ENCODE measurements around the gene NKX2-1.

- TF ChIP-seq ZBTB7A (tag by site-specific recombination; IDR thresholded peaks at IDR 0.05; ENCODE audit: low read depth) (no peak), ZNF423 (tag by site-specific recombination; IDR thresholded peaks at IDR 0.05) (no peak), ZNF837 (tag by site-specific recombination; IDR thresholded peaks at IDR 0.05) (no peak), ZNF629 (tag by site-specific recombination; IDR thresholded peaks at IDR 0.05) (no peak), SETDB1 (IDR thresholded peaks at IDR 0.05; ENCODE audit: insufficient read length, low read length) (no peak), ZBTB8A (tag by site-specific recombination; IDR thresholded peaks at IDR 0.05) (no peak), ZNF785 (tag by site-specific recombination; IDR thresholded peaks at IDR 0.05) (no peak)
- TF ChIP-seq, protein P1, sequence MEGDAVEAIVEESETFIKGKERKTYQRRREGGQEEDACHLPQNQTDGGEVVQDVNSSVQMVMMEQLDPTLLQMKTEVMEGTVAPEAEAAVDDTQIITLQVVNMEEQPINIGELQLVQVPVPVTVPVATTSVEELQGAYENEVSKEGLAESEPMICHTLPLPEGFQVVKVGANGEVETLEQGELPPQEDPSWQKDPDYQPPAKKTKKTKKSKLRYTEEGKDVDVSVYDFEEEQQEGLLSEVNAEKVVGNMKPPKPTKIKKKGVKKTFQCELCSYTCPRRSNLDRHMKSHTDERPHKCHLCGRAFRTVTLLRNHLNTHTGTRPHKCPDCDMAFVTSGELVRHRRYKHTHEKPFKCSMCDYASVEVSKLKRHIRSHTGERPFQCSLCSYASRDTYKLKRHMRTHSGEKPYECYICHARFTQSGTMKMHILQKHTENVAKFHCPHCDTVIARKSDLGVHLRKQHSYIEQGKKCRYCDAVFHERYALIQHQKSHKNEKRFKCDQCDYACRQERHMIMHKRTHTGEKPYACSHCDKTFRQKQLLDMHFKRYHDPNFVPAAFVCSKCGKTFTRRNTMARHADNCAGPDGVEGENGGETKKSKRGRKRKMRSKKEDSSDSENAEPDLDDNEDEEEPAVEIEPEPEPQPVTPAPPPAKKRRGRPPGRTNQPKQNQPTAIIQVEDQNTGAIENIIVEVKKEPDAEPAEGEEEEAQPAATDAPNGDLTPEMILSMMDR (tag by site-specific recombination; IDR thresholded peaks at IDR 0.05): no peak
- TF ChIP-seq, protein P2, sequence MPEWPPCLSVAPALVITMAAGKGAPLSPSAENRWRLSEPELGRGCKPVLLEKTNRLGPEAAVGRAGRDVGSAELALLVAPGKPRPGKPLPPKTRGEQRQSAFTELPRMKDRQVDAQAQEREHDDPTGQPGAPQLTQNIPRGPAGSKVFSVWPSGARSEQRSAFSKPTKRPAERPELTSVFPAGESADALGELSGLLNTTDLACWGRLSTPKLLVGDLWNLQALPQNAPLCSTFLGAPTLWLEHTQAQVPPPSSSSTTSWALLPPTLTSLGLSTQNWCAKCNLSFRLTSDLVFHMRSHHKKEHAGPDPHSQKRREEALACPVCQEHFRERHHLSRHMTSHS (tag by site-specific recombination; IDR thresholded peaks at IDR 0.05): no peak
These were observed 3.9 kb downstream of the NKX2-1 start for GRCh38 chr14:36515896-36516718.
